ENCODE data around the gene IFITM10.

The IFITM10 gene

DNA sequence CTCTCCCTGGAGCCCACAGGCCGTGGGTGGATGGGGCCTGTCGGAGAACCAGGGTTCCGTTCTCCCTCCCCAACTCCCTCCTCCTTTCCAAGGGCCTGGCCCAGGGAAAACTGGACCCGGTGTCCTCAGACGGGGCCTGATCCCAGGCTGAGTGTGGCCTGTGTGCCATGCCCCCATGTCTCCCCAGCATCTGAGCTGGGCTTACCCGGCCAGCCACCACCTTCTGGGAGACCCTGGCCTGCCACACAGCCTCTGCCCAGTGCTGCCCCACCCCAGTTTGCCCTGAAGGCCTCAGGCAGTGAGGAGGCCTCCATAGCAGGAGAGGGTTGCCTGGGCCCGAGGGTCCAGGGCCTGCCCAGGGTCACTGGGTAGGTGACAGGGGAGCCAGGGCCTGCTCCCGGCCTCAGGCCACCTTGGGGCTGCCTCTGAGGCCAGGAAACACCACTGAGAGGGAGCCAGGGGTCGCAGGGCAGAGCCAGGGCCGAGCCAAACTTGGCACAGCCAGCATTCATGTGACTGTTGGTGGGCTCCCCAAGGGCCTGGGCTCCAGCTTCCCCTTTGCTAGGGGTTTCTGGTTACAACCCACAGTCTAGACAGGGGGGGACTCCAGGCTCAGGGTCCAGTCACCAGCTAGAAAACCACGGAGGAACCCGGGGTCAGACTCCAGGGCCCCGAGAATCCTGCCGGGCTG lies 590 bp upstream of the IFITM10 start:
- DNase-seq = no peak

DNA sequence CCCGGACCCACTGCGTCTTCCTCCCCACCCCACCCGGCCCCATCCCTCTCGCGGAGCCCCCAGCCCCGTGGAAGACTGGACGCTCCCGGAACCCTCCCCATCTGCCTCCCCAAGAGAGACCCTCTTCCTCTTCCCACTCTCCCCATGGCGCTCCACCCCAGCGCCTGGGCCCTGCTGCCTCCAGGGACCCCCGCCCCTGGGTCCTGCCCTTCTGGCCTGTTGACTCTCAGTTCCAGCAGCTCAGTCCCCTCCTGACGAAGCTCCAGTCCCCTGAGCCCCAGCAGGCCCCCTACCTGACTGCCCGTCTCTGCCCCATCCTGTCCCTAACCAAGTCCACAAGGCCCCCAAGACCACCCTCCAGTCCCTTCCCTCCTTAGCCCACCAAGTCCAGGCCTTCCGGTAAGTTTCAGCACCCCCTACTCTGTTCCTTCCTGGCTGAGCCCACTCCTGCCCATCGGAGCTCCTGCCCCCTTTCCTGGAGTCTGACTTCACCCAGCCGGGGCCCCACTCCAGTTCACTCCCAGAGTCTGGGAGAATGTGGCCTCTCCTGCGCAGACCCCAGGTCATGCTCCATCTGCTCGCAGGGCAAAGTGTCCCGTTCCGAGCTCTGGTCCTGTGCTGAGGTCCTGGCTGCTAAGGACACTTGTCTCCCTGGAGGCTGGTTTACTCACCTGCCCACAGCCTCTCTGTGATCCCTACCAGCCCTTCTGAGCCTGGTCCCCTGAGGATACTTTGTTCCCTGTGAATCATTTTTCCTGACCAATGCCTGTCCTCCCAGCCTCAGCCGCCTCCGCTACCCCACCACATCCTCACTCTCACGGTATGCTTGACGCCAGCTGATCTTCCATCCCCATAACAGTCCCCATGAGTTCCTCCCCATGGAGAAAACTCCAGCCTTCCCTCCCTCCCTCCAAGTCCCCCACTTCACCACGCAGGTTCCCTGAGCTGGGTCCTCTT lies 722 bp downstream of the IFITM10 start:
- peak; percentile 80 for DNase-seq

DNA sequence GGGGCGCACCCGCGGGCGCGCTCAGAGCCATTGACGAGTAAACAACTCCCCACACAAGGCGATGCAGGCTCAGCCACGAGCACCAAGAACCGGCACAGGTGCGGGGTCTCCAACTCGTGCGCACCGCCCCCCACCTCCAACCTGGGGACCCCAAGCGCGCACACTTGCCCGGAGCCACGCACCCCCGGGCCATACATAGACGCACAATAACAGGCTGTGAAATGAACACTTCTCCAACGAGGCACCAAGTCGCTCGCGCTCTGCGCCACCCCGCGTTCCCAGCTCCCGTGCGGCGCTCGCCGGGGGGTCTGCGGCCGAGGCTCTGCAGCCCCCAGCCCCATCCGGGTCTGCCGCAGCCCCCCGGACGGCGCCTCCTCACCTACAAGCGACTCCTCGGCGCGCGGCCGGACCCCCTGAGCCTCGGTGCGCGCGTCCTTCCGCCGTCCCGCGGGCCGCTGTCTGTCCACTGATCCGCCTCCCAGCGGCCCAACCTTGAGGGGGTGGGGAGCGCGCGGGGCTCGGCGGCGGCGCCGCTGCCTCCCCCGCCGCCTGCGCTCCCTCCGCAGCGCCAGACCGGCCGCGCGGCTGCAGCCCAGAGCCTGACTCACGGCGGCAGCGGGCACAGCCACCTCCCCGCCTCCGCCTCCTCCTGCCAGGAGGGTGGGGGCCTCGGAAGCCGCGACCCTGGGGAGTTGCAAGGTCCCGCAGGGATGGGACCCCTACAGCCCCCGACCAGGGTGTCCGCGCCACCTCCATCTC lies 1.6 kb downstream of the IFITM10 start:
- DNase-seq = peak; percentile 29

- no peak for DNase-seq
Observed at GRCh38 chr11:1747753-1748635, 2.4 kb downstream of the IFITM10 start.

DNA sequence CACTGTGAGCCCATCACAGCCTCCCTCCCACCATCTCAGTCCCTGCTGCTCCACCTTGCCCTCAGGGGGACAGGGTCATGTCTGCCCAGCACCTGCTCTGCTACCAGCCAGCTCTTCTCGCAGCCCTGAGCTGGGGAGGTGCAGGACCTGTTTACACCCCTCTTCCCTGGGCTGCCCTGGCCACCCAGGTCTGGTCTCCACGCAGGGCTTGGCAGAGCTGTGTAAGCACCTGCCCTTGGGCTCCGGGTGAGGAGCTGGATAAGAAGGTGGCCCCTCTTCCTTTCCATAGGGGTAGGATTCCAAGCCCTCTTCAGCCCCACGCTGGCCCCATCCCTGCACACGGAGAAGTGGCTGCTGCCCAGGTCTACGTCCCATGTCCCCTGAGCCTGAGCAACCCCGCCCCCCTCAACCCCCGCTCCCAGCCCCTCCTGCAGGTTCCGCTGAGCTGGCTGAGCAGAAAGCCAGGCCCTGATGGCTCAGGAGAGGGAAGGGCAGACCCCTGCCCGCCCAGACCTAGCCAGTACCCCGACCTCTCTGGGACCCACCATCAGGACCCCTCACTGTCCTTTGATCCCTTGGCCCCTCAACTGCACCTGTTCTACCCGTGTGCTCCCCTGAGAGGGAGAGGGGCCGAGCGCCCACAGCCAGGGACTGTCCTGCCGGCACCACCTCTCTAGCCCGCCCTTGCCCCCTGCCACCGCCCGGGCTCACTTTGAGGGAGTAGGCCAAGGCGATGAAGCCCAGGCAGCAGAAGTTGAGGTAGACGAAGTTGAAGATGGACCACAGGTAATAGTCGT lies 3.2 kb downstream of the IFITM10 start:
- no peak for DNase-seq

- no peak for DNase-seq
Observed at GRCh38 chr11:1746511-1746931, 3.9 kb downstream of the IFITM10 start.

DNA sequence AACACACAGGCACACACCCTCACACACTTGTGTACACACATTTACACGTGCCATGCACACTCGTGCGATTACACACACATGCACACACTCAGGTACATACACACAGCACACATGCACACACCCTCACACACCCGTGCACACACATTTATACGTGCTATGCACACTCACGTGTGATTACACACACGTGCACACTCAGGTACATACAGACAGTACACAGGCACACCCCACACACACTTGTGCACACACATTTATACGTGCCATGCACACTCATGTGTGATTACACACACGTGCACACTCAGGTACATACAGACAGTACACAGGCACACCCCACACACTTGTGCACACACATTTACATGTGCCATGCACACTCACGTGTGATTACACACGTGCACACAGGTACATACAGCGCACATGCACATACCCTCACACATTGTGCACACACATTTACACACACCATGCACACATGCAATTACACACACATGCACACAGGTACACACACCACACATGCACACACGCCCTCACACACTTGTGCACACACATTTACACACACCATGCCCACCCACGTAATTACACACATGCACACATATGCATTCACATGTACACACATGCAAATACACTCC lies 4.6 kb downstream of the IFITM10 start:
- DNase-seq = no peak

DNA sequence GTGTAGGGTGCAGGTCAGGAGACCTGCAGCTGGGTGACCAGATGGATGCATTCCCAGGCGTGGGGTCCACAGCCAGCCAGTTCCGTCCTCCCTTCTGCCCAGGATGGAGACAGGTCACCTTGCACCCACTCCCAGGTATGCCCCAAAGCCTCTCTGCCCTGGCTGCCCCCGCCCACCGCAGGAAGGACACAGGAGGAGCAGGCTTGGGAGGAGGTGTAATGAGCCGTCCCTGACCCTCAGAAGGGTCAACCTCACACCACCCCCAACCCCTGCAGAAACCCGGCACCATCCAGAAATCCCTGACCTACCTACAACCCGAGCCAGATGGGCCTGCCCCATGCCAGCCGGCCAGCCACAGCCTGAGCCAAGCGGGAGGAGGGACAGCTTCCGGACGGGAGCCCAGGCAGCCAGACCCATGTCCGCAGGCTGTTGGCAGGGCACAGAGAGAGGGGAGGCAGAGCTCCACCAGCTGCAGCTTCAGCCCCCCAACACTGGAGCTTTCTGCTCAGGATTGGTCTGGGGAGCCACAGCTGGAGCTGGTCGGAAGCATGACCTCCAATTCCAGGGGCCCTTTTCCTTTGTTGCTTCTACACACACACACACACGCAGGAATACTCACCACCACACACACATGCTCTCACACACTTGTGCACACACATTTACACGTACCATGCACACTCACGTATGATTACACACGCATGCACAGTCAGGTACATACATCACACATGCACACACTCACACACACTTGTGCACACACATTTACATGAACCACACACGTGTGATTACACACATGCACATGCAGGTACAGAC lies 5.3 kb downstream of the IFITM10 start:
- no peak for DNase-seq

DNA sequence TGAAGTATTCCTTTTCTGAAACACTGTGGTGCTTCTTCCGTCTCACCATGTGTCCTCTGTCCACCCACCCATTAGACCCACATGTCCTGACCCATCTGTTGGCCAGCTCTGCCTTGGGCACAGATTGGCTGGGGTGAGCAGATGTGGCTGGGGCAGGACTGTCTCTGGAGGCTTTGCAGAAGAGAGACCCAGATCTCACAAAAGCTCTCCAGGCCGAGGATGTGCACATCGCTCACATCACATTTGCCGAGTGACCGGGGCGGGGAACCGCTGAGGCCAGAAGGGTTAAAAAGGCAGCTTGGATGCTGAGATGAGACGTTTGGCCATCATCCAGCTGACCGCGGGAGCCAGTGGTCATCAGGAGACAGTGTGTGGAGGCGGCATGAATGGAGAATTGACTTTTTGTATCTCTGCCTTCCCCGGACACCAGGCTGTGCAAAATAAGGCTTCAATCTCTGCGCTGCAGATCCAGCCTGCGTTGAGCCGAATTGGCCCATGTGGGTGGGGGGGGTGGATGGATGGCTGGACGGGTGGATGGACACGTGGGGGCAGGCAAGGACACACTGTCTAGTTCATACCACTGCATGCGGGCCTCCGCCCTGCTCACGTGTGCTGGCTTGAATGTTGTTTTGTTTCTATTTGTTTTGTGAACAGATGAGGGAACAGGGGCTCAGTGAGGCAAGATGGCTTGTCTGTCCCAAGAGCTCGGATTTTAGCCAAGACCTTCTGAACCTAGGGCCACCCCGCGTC lies 6.1 kb downstream of the IFITM10 start:
- no peak for DNase-seq

DNA sequence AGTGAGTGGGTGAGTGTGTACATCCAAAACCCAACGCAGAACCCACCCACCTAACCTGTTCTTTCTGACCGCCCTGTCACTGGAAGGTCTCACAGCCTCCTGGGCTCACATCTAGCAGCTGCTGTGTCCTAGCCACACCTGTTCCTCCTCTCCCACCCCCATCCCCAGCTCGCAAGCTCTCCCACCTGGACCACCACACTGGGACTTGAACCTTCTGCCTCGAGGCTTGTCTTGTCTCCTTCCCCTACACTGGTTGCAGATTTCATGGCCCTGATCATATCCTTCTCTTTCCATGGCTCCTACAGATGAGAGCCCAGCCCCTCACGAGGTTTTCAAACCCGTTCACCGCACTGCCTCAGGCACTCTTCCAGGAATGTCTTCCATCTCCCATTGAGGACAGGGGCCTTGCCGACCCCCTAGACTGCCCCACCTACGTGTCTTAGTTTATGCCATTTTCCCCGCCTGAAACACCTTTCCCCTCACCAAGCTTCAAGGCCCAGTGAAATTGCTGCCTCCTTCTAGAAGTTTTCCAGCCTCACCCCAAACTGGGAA lies 6.7 kb downstream of the IFITM10 start:
- no peak for DNase-seq

- no peak for DNase-seq
Observed at GRCh38 chr11:1742869-1743584, 7.4 kb downstream of the IFITM10 start.

- DNase-seq = no peak
Observed at GRCh38 chr11:1742371-1742770, 8.0 kb downstream of the IFITM10 start.

DNA sequence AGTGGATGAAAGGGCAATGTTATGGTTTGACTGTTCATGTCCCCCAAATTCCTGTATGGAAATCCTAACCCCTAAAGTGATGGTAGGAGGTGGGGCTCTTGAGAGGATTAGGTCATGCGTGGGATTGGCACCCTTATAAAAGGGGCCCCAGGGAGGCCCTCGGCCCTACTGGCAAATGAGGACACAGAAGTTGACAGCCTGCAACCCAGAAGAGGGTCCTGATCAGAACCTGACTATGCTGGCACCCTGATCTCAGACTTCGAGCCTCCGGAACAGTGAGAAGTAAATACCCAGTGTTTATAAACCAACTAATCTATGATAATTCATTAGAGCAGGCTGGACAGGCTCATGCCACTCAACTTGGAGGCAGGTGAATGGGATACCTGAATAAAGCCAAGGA lies 8.7 kb downstream of the IFITM10 start:
- no peak for DNase-seq

DNA sequence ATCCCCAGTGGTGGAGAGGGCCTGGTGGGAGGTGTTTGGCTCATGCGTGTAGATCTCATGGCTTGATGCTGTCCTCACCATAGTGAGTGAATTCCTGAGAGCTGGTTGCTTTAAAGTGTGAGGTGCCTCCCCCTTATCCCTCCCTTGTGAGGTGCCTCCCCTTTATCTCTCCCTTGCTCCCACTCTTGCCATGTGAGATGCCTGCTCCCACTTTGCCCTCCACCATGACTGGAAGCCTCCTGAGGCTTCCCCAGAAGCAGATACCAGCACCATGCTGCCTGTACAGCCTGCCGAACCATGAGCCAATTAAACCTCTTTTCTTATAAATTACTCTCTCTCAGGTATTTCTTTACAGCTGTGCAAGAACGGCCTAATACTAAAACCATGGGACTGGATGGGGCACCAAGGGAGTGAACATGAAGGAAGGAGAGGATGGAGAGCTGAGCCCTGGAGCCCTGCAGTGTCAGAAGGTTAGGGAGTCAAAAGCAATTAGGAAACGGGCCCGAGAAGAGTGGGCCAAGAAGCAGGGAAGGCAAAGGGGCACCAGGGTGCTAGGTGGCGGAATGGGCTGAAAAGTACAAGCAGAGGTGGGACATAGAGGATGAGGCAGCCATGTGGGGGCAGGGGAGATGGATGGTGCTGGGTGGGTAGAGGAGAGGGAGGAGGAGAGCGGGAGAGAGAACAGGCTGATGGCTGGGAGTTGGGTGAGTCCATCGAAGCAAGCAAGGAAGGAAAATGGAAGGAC lies 9.4 kb downstream of the IFITM10 start:
- DNase-seq = no peak

- no peak for DNase-seq
Observed at GRCh38 chr11:1739576-1739975, 10.8 kb downstream of the IFITM10 start.

DNA sequence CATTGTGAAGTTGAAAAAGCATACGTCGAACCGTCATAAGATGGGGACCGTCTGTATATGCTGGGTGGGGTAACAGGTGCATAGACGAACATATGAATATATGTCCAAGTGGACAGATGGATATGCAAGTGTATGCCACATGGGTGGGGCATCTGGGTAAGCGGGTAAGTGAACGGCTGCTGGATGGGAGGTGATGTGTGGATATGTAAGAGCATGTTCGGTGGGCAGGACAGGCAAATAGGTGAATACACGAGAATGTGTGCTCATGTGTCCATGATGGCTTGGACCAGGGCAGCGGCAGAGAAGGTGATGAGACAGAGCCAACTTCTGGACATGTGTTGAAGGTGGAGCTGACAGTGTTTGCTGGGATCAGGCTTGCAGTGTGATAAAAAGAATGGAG lies 12.0 kb downstream of the IFITM10 start:
- DNase-seq = no peak

- DNase-seq = no peak
Observed at GRCh38 chr11:1737080-1737757, 13.2 kb downstream of the IFITM10 start.

All from fibroblast of skin of abdomen (primary cell).